Colon (tissue), 2 donors: ENCODE results near the gene GATA2.

Experiments
- FAIRE-seq: peaks from 2 replicates; lab custom pipeline; 2012; peaks lifted over from hg19 to GRCh38; lab: Jason Lieb, UNC
- donor health status: control.
- donor health status: control.

GATA2 gene

GRCh38 chr3:128455786-128456748 lies 36.9 kb downstream of the GATA2 start:
- no peak for FAIRE-seq

GRCh38 chr3:128455116-128455515 lies 37.9 kb downstream of the GATA2 start:
- FAIRE-seq, result no peak

- FAIRE-seq, result no peak
Measured at GRCh38 chr3:128454310-128454618, 38.7 kb downstream of the GATA2 start.

- no peak for FAIRE-seq
Measured at GRCh38 chr3:128453501-128454309, 39.3 kb downstream of the GATA2 start.

DNA sequence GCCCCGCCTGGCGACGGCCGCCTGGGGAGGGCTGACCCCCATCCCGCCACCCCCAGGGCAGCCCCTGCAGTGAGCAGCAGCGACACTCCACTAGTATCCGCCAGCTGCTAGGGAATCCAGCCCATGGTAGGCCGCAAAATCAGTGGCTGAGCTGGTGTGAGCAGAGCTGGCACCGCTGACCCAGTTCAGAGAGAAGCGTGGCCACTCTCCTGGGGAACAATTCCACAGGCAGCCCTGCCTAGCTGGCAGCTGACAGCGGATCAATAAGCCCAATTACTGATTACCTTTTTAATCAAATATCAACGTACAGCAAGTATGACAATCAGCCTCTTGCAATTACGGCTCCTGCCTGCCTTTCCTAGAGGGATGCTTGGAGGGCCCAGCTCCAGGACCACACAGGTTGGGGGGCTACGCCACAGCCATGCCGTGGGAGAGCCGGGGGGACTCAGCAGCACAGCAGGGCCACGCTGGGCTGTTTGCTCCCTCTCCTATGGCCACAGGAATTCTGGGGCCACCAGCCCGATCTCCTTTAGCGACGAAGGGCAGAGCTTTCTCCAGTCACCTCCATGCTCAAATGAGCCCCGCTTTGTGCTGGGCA lies 40.2 kb downstream of the GATA2 start:
- FAIRE-seq, result no peak

- FAIRE-seq, result no peak
Measured at GRCh38 chr3:128452120-128452519, 40.9 kb downstream of the GATA2 start.

- no peak for FAIRE-seq
Measured at GRCh38 chr3:128449111-128449638, 43.8 kb downstream of the GATA2 start.

DNA sequence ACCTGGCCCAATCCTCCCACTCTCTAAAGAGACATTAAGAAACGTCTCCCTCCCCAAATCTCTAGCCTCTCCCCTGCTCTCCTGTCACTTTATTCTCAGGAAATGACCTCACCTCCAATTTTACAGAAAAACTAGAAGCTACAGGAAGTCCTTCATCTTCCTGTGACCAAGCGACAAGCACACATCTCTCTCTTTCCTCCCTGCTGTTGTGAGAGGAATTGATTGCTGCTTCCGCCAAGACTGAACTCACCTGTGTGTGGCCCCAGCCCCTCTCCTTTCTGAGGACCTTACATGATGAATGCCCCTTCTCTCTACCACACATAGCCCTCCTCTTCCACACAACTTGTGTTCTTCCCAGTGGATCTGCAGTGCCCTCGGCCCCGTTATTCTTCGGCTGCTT lies 44.5 kb downstream of the GATA2 start:
- no peak for FAIRE-seq

- FAIRE-seq, result no peak
Measured at GRCh38 chr3:128447561-128448013, 45.4 kb downstream of the GATA2 start.

DNA sequence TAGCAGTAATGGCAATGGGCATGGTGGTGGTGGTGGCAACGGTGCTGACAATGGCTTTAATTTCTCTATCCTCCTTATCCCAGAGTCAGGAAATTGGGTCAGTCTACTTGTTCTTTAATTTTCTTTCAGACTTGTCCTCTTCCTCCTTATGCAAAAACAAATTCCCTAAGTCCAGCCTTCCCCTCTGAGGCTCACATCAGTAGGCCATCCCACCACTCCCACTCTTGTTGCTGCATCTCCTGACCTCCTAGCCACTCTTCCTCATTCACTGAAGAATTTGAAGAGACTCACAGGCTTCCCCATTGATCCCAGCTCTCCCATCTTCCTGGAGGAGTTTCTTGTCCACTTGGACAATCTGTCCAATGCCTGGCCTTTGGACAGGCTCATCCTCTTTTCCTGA lies 46.2 kb downstream of the GATA2 start:
- FAIRE-seq, result no peak

DNA sequence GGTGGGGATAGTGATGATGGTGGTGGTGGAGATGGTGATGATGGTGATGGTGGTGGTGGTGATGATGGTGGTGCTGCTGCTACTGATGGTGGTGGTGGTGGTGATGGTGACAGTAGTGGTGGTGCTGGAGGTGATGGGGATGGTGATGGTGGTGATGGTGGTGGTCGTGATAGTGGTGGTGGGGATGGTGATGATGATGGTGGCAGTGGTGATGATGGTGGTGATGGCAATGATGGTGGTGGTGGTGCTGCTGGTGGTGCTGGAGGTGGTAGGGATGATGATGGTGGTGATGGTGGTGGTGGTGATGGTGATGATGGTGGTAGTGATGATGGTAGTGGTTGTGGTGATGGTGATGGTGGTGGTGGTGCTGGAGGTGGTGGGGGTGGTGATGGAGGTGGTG lies 47.6 kb downstream of the GATA2 start:
- FAIRE-seq, result no peak

- no peak for FAIRE-seq
Measured at GRCh38 chr3:128443771-128444170, 49.2 kb downstream of the GATA2 start.

DNA sequence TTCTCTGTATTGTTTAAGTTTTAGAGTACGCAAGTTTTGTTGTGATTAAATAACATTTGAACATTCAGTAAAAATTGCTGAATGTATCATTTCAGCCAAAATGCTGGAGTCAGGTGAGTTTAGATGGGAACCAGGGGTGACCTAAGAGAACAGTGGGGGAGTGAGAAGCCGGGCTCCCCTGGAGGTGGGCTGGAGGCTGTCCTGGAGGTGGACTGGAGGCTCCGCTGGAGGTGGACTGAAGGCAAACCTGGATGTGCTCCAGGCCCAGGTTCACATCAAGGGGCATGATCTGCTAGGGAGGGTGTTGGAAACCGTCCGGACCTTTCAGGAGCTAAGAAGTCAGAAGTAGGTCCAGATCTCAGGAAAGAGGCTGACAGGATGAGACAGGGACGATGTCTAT lies 50.1 kb downstream of the GATA2 start:
- no peak for FAIRE-seq

DNA sequence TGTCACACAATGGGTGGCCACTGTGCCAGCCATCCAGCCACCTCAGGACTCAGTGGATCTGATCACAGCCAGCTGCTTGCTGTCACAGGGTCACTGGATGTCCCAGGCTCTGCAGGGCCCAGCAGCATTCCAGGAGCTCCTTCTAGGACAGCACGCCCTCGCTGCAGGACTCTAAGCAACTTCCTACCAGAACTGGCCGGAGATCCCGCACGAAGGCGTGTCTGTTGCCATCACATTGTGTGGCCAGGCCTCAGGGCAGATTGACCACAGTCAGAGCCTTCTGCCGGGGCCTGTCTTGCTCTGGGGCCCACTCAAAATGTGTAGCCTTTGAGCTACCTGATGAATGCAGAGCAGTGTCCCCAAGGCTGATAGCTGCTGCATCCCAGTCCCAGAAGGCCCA lies 50.9 kb downstream of the GATA2 start:
- FAIRE-seq, result no peak

- no peak for FAIRE-seq
Measured at GRCh38 chr3:128439226-128439625, 53.8 kb downstream of the GATA2 start.

- no peak for FAIRE-seq
Measured at GRCh38 chr3:128438488-128439072, 54.4 kb downstream of the GATA2 start.

DNA sequence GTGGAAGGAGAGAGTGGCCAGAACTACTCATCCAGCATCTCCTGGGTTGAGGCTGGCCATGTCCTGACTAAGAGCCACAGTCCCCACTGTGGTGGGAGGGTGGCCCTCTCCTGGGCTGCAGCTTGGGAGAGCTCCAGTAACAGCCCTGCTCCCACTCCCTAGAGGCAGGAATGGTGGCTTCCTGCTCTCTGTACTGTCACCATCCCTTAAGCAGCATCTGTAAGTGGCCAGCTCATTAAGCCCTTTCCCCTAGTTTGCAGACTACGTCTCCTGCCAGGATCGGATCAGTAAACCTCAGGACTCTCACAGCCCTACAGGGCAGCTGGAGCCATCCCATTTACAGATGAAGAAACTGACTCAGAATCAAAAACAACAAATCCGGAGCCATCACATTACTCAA lies 56.8 kb downstream of the GATA2 start:
- FAIRE-seq, result no peak

DNA sequence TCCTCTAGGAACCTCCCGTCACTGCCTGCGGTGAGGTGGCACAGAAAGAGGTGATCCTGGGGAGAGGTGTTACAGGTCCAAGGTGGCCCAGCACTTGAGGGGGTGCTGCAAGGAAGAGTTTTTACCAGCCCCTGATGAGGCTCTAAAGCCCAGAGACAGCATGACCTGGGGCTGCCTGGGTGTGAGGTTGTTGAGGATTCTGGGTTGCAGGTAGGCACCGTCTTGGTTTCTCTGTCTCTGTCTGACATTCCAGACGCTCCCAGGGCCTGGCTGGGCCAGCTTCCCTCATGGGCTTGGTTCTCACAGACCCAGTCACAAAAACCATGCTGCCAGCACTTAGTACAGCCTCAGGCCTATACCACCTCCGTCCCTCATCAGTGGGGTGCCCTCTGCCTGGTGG lies 57.4 kb downstream of the GATA2 start:
- FAIRE-seq, result no peak

GRCh38 chr3:128435058-128435457 lies 57.9 kb downstream of the GATA2 start:
- no peak for FAIRE-seq

DNA sequence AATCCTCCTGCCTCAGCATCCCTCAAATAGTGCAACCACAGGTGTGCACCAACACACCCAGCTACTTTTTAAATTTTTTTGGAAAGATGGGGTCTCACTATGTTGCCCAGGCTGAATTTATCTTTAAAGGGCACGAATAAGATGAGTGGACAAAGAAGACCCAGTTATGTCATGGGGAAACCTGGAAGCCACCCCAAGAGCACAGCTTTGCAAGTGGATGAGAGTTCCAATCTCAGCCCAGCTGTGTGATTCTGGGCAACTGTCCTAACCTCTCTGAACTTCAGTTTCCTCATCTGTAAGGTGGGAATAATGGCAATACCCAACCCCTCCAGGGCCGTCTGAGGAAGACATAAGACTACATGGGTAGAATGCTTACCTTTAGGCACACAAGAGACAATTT lies 58.5 kb downstream of the GATA2 start:
- FAIRE-seq, result no peak

DNA sequence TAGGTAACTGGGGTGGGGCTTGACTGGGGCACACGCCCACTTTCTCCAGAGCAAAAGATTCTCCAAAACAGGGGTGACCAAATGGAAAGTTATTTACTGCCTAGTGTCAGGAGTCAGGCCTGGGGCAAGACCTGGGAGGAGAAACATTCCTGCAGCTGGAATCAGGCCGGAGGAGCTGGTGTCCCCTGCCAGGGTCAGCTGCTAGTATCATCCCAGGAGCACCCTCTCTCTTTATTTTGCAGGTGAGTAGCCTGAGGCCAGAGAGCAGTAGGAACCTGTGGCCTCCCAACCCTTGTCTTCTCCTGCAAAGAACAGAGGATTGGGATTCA lies 59.2 kb downstream of the GATA2 start:
- FAIRE-seq, result no peak
